Endothelial cell of umbilical vein (primary cell): Measurements from ENCODE around the gene KAT14. TPM values are rescaled to one million over a fixed set of nuclear protein-coding genes. Genes with fewer than 3 reads are reported as not detected.

Experiments
- BruUV-seq: library from RNA; stranded (reverse); fragments of 400-500 nt; replicated peaks from 2 replicates; lab custom pipeline; 2021; lab: Mats Ljungman, UMichigan
- CTCF ChIA-PET: fragments of 300-600, 350-600 bp; sonication (Branson Sonifier 250); formaldehyde crosslinking; loops from one replicate; lab custom pipeline; 2021; ENCODE audit warnings: antibody characterized with exemption, inconsistent platforms; lab: Charles Lee
- POLR2A ChIA-PET: fragments of 300-600, 350-600 bp; sonication (Branson Sonifier 250); formaldehyde crosslinking; loops from one replicate; lab custom pipeline; 2021; ENCODE audit warnings: antibody characterized with exemption, inconsistent platforms; lab: Charles Lee
- DNase-seq: peaks from one replicate; pipeline ENCODE4 v3.0.0-alpha.2; 2011; ENCODE audit warnings: low read depth, low spot score
- FAIRE-seq: peaks from 2 replicates; lab custom pipeline; 2011; peaks lifted over from hg19 to GRCh38; lab: Jason Lieb, UNC
- H2AFZ ChIP-seq: 2 replicates; pipeline ENCODE4 v1.6.0; 2012; ENCODE audit warnings: low read depth, low read length, control low read depth, inconsistent platforms
- H3K27ac ChIP-seq: 2 replicates; pipeline ENCODE4 v1.5.1; 2011; ENCODE audit warnings: low read depth, mild to moderate bottlenecking, control low read depth, low read length, moderate library complexity; ENCODE audit not compliant: insufficient read depth
- H3K27me3 ChIP-seq, 2 experiments: 2 replicates each; pipeline versions ENCODE4 v1.6.0 to v1.6.1; 2011; ENCODE audit warnings: low read length in 2 of 2, mixed read lengths in 1 of 2; ENCODE audit not compliant: control insufficient read depth in 2 of 2, insufficient read depth in 2 of 2
- H3K36me3 ChIP-seq, 2 experiments: 2 replicates in 1 of 2; 3 replicates in 1 of 2; pipeline ENCODE4 v1.5.1; 2011; ENCODE audit warnings: low read length in 2 of 2, mild to moderate bottlenecking in 1 of 2, moderate library complexity in 1 of 2; ENCODE audit not compliant: control insufficient read depth in 2 of 2, insufficient read depth in 2 of 2; ENCODE audit errors: extremely low read depth in 1 of 2
- H3K4me1 ChIP-seq: 3 replicates; pipeline ENCODE4 v1.5.1; 2011; ENCODE audit warnings: mild to moderate bottlenecking, low read length; ENCODE audit not compliant: control insufficient read depth, insufficient read depth; ENCODE audit errors: extremely low read depth
- H3K4me2 ChIP-seq: 2 replicates; pipeline ENCODE4 v1.6.1; 2011; ENCODE audit warnings: low read length, control low read depth, mixed read lengths; ENCODE audit not compliant: insufficient read depth
- H3K4me3 ChIP-seq, 3 experiments: fragments of 200-600 bp in 1 of 3; sonication (generic), shearing (Covaris generic) in 1 of 3; replicated peaks in 1 of 3; 2 replicates each; pipeline ENCODE4 v1.5.1; 2011 to 2016; ENCODE audit warnings: control low read depth in 3 of 3, low read length in 3 of 3, mild to moderate bottlenecking in 2 of 3, inconsistent platforms in 1 of 3, low read depth in 1 of 3, moderate library complexity in 1 of 3; ENCODE audit not compliant: insufficient read depth in 1 of 3
- H3K79me2 ChIP-seq: 2 replicates; pipeline ENCODE4 v1.6.0; 2012; ENCODE audit warnings: low read length, inconsistent platforms; ENCODE audit not compliant: control insufficient read depth, insufficient read depth
- H3K9ac ChIP-seq: replicated peaks from 2 replicates; pipeline ENCODE3; 2011; ENCODE audit warnings: low read length, control low read depth; ENCODE audit not compliant: insufficient read depth; ENCODE audit errors: extremely low read depth
- H3K9me1 ChIP-seq: replicated peaks from 3 replicates; pipeline ENCODE4 v1.6.0; 2011; ENCODE audit warnings: mild to moderate bottlenecking, low read length; ENCODE audit not compliant: control insufficient read depth, insufficient read depth; ENCODE audit errors: extremely low read depth
- H3K9me3 ChIP-seq: replicated peaks from 2 replicates; pipeline ENCODE4 v1.5.1; 2012; ENCODE audit warnings: low read length, inconsistent platforms; ENCODE audit not compliant: control insufficient read depth, insufficient read depth
- H4K20me1 ChIP-seq: replicated peaks from 2 replicates; pipeline ENCODE3; 2011; ENCODE audit warnings: mild to moderate bottlenecking, low read length; ENCODE audit not compliant: control insufficient read depth, insufficient read depth; ENCODE audit errors: extremely low read depth
- CTCF ChIP-seq, 2 donors: IDR thresholded peaks; 1 replicate in 1 of 2; 2 replicates in 1 of 2; pipeline ENCODE4 v1.5.1; 2011; ENCODE audit warnings: low read length in 2 of 2, mild to moderate bottlenecking in 2 of 2, moderate library complexity in 2 of 2, control low read depth in 1 of 2, inconsistent platforms in 1 of 2, low read depth in 1 of 2; ENCODE audit not compliant: insufficient read depth in 1 of 2; ENCODE audit errors: extremely low read depth in 1 of 2
- EZH2 ChIP-seq: IDR thresholded peaks from 2 replicates; pipeline ENCODE4 v1.6.1; 2012; ENCODE audit warnings: borderline replicate concordance, low read depth, mild to moderate bottlenecking, moderate library complexity, low read length, inconsistent platforms; ENCODE audit not compliant: severe bottlenecking
- FOS ChIP-seq: IDR thresholded peaks from 2 replicates; pipeline ENCODE4 v1.6.1; 2011; ENCODE audit warnings: mild to moderate bottlenecking, low read length, moderate library complexity, borderline replicate concordance; ENCODE audit not compliant: insufficient read depth
- GATA2 ChIP-seq: IDR thresholded peaks from 2 replicates; pipeline ENCODE4 v1.7.0; 2011; ENCODE audit warnings: low read depth, mild to moderate bottlenecking, moderate library complexity, mixed read lengths, low read length; ENCODE audit not compliant: insufficient read length, insufficient read depth
- JUN ChIP-seq: IDR thresholded peaks from 2 replicates; pipeline ENCODE4 v1.6.1; 2011; ENCODE audit warnings: borderline replicate concordance, low read depth; ENCODE audit not compliant: insufficient read length, insufficient read depth
- MAX ChIP-seq: IDR thresholded peaks from 2 replicates; pipeline ENCODE4 v1.6.1; 2011; ENCODE audit not compliant: insufficient read depth, insufficient read length
- MYC ChIP-seq: IDR thresholded peaks from one replicate; pipeline ENCODE4 v1.6.1; 2011; ENCODE audit warnings: mild to moderate bottlenecking, low read depth, low read length
- POLR2A ChIP-seq: IDR thresholded peaks from 2 replicates; pipeline ENCODE4 v1.6.1; 2012; ENCODE audit warnings: low read depth, mild to moderate bottlenecking, control low read depth, low read length
- POLR2AphosphoS5 ChIP-seq: IDR thresholded peaks from 2 replicates; pipeline ENCODE4 v1.6.1; 2012; ENCODE audit warnings: low read depth, mild to moderate bottlenecking, control low read depth, low read length, moderate library complexity; ENCODE audit not compliant: insufficient read depth
- dilution Hi-C: fragments of 300-500 bp; cut with MboI; formaldehyde crosslinking; loops from one replicate; pipeline ENCODE4 v1.15.0; 2019; ENCODE audit warnings: low sequenced_read_pairs; ENCODE audit not compliant: extremely low pct_ligation_motif_present
- intact Hi-C: fragments of 100-400 bp; cut with micrococcal nuclease; formaldehyde crosslinking; loops from one replicate; pipeline ENCODE4 v1.10.0; 2022
- polyA plus RNA-seq, 4 experiments: library from polyadenylated mRNA; depleted of rRNA in 3 of 4; stranded (reverse) in 3 of 4; unstranded in 1 of 4; fragments of >200 nt; gene quantifications; 2 replicates each; pipeline versions ENCODE4 v1.2.1 to v1.2.3, GENCODE V29; 2011 to 2012; ENCODE audit warnings: missing spikeins in 1 of 4
- total RNA-seq: library from RNA; stranded (reverse); gene quantifications from 2 replicates; pipeline ENCODE4 v1.2.3, GENCODE V29; 2021

Gene KAT14
- total and polyA plus RNA-seq, 2 donors (not counting 3 experiments of a cell fraction or from before 2014, with no cell fraction given), result 6.7 to 11.7 TPM

GRCh38 chr20:18103497-18103896 is 34.2 kb upstream of the KAT14 start:
- no peaks in the 10 kb centered on the region for H3K4me1 ChIP-seq
- H3K9ac ChIP-seq, result no peak overlapping the region
- intact Hi-C loops, result no loop called here
- no TSS peak for BruUV-seq
- no peak overlapping the region for H3K4me3 ChIP-seq
- TF ChIP-seq EZH2 (no peak), JUN (no peak), GATA2 (no peak), MAX (no peak), POLR2A (no peak), POLR2AphosphoS5 (no peak), FOS (no peak), MYC (no peak), CTCF (IDR thresholded peaks at IDR 0.05; ENCODE audit: extremely low read depth in 1 of 2, insufficient read depth in 1 of 2, low read depth in 1 of 2, low read length in 2 of 2) (no peak)
- ChIA-PET CTCF (no interaction called here), POLR2A (no interaction called here)
- H3K27ac ChIP-seq, result no peak overlapping the region
- no peak for DNase-seq
- no peaks in the 10 kb centered on the region for H3K36me3 ChIP-seq
- no peak for FAIRE-seq
- H3K9me3 ChIP-seq, result no peaks in the 10 kb centered on the region
- H4K20me1 ChIP-seq, result no peaks in the 10 kb centered on the region
- H3K9me1 ChIP-seq, result no peaks in the 10 kb centered on the region
- no peaks in the 10 kb centered on the region for H3K79me2 ChIP-seq
- no peak overlapping the region for H2AFZ ChIP-seq
- dilution Hi-C loops, result no loop called here
- H3K4me2 ChIP-seq, result no peak overlapping the region
- no peaks in the 10 kb centered on the region for H3K27me3 ChIP-seq
